ENCODE measurements around the gene NECAB2. TPM values are rescaled to one million over a fixed set of nuclear protein-coding genes. Genes with fewer than 3 reads are reported as not detected.

Gene NECAB2
- polyA plus RNA-seq, 1 donor (not counting 4 experiments of a cell fraction or from before 2014, with no cell fraction given) = not detected

DNA sequence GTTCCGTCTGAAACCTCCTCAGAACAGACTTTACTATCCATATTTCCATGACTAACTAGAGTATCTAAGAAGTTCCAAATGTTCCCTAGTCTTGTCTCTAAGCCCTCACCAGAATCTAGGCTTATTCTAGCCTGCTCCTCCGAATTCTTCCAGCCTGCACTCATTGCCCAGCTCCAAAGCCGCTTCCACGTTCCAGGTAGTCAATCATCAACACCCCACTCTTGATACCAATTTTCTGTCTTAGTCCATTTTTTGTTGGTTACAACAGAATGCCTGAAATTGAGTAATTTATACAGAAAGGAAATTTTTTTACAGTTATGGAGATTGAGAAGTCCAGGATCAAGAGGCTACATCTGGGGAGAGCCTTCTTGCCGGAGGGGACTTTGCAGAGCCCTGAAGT lies 53.4 kb downstream of the NECAB2 start:
- Histone ChIP-seq H3K9me3 (ENCODE audit: control insufficient read depth, low read depth, low read length) (peaks cover 2% of the 10 kb centered on the region), H3K9ac (ENCODE audit: control insufficient read depth, extremely low read depth, insufficient read depth, low read length) (no peak overlapping the region), H3K4me2 (ENCODE audit: control insufficient read depth, extremely low read depth, insufficient read depth, low read depth, low read length) (no peak overlapping the region), H3K79me2 (ENCODE audit: control insufficient read depth, insufficient read depth, low read length) (no peaks in the 10 kb centered on the region), H4K20me1 (ENCODE audit: control insufficient read depth, extremely low read depth, insufficient read depth, low read length) (no peaks in the 10 kb centered on the region), H3K27ac (ENCODE audit: control insufficient read depth, insufficient read depth, low read length) (no peak overlapping the region), H3K4me1 (ENCODE audit: control insufficient read depth, extremely low read depth, insufficient read depth, low read length) (peaks cover 9% of the 10 kb centered on the region), H3K9me1 (ENCODE audit: control insufficient read depth, extremely low read depth, insufficient read depth, low read length) (no peaks in the 10 kb centered on the region), H3K4me3 (ENCODE audit: control insufficient read depth in 2 of 3, extremely low read depth in 1 of 3, insufficient read depth in 2 of 3, low read depth in 1 of 3, low read length in 3 of 3) (no peak overlapping the region), H2AFZ (ENCODE audit: control insufficient read depth, low read length) (no peak overlapping the region), H3K36me3 (ENCODE audit: control insufficient read depth in 2 of 2, extremely low read depth in 1 of 2, insufficient read depth in 2 of 2, low read length in 2 of 2) (no peaks in the 10 kb centered on the region), H3K27me3 (ENCODE audit: control insufficient read depth, extremely low read depth, insufficient read depth, low read length) (no peaks in the 10 kb centered on the region)
- TF ChIP-seq EZH2 (IDR thresholded peaks at IDR 0.05; ENCODE audit: low read length) = no peak
- dilution Hi-C loops (cut with MboI; ENCODE audit: extremely low pct_ligation_motif_present, low sequenced_read_pairs) = no loop called here
- DNase-seq (ENCODE audit: low read depth, low spot score) (no peak), FAIRE-seq (no peak)

DNA sequence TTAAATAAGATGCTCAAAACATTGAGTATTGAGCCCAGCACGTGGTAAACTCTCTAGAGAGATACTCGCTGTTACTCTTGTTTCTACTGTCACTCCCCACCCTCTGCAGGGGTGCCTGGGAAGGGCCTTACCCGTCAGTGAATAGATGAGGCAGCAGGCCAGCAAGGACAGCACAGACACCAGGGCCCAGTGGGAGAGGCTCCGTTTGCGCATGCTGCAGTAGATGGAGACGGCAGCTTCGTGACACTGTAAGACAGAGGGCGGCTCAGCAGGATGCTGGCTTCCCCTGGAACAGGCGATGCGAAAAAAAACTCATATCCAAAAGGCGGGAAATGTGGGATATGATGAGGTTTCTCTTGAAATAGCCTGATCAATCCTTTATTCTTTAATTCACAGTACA lies 54.6 kb downstream of the NECAB2 start:
- no peak for DNase-seq (ENCODE audit: low read depth, low spot score)
- Histone ChIP-seq H3K4me3 (ENCODE audit: control insufficient read depth in 2 of 3, extremely low read depth in 1 of 3, insufficient read depth in 2 of 3, low read depth in 1 of 3, low read length in 3 of 3) (no peak overlapping the region), H3K4me1 (ENCODE audit: control insufficient read depth, extremely low read depth, insufficient read depth, low read length) (peaks cover 9% of the 10 kb centered on the region), H3K9me3 (ENCODE audit: control insufficient read depth, low read depth, low read length) (peaks cover 2% of the 10 kb centered on the region), H3K9me1 (ENCODE audit: control insufficient read depth, extremely low read depth, insufficient read depth, low read length) (no peaks in the 10 kb centered on the region), H3K36me3 (ENCODE audit: control insufficient read depth in 2 of 2, extremely low read depth in 1 of 2, insufficient read depth in 2 of 2, low read length in 2 of 2) (no peaks in the 10 kb centered on the region), H3K4me2 (ENCODE audit: control insufficient read depth, extremely low read depth, insufficient read depth, low read depth, low read length) (no peak overlapping the region), H3K27me3 (ENCODE audit: control insufficient read depth, extremely low read depth, insufficient read depth, low read length) (no peaks in the 10 kb centered on the region), H3K27ac (ENCODE audit: control insufficient read depth, insufficient read depth, low read length) (no peak overlapping the region), H4K20me1 (ENCODE audit: control insufficient read depth, extremely low read depth, insufficient read depth, low read length) (no peaks in the 10 kb centered on the region), H3K9ac (ENCODE audit: control insufficient read depth, extremely low read depth, insufficient read depth, low read length) (no peak overlapping the region), H2AFZ (ENCODE audit: control insufficient read depth, low read length) (no peak overlapping the region), H3K79me2 (ENCODE audit: control insufficient read depth, insufficient read depth, low read length) (no peaks in the 10 kb centered on the region)
- dilution Hi-C loops (cut with MboI; ENCODE audit: extremely low pct_ligation_motif_present, low sequenced_read_pairs) = no loop called here
- FAIRE-seq = no peak
- TF ChIP-seq EZH2 (IDR thresholded peaks at IDR 0.05; ENCODE audit: low read length) = no peak
- TF ChIP-seq, protein P1, sequence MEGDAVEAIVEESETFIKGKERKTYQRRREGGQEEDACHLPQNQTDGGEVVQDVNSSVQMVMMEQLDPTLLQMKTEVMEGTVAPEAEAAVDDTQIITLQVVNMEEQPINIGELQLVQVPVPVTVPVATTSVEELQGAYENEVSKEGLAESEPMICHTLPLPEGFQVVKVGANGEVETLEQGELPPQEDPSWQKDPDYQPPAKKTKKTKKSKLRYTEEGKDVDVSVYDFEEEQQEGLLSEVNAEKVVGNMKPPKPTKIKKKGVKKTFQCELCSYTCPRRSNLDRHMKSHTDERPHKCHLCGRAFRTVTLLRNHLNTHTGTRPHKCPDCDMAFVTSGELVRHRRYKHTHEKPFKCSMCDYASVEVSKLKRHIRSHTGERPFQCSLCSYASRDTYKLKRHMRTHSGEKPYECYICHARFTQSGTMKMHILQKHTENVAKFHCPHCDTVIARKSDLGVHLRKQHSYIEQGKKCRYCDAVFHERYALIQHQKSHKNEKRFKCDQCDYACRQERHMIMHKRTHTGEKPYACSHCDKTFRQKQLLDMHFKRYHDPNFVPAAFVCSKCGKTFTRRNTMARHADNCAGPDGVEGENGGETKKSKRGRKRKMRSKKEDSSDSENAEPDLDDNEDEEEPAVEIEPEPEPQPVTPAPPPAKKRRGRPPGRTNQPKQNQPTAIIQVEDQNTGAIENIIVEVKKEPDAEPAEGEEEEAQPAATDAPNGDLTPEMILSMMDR (optimal IDR thresholded peaks at IDR 0.05 in 1 of 3, IDR thresholded peaks at IDR 0.05 in 1 of 3, conservative IDR thresholded peaks at IDR 0.05 in 1 of 3; ENCODE audit: extremely low read depth in 1 of 3, insufficient read depth in 2 of 3, low read length in 3 of 3) = no peak

DNA sequence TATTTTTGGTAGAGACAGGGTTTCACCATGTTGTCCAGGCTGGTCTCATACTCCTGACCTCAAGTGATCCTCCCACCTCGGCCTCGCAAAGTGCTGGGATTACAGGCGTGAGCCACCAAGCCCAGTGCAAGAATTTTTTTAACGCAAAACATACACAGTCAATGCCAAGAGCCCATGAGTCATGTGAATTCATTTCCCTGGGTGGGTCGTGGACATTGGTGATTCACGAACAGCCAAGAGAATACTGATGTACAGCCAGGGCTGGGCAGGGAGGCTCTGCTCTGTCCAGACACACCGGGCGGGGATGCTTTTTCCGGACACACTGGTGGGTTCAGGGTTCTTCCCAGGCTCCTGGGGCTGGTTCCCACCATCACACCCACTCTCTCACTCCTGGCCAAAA lies 56.8 kb downstream of the NECAB2 start:
- Histone ChIP-seq H3K9ac (ENCODE audit: control insufficient read depth, extremely low read depth, insufficient read depth, low read length) (no peak overlapping the region), H3K79me2 (ENCODE audit: control insufficient read depth, insufficient read depth, low read length) (no peaks in the 10 kb centered on the region), H3K9me3 (ENCODE audit: control insufficient read depth, low read depth, low read length) (peaks cover 2% of the 10 kb centered on the region), H3K36me3 (ENCODE audit: control insufficient read depth in 2 of 2, extremely low read depth in 1 of 2, insufficient read depth in 2 of 2, low read length in 2 of 2) (no peaks in the 10 kb centered on the region), H3K4me3 (ENCODE audit: control insufficient read depth in 2 of 3, extremely low read depth in 1 of 3, insufficient read depth in 2 of 3, low read depth in 1 of 3, low read length in 3 of 3) (no peak overlapping the region), H3K9me1 (ENCODE audit: control insufficient read depth, extremely low read depth, insufficient read depth, low read length) (no peaks in the 10 kb centered on the region), H3K27ac (ENCODE audit: control insufficient read depth, insufficient read depth, low read length) (no peak overlapping the region), H3K27me3 (ENCODE audit: control insufficient read depth, extremely low read depth, insufficient read depth, low read length) (peaks cover 4% of the 10 kb centered on the region), H2AFZ (ENCODE audit: control insufficient read depth, low read length) (no peak overlapping the region), H3K4me1 (ENCODE audit: control insufficient read depth, extremely low read depth, insufficient read depth, low read length) (peaks cover 9% of the 10 kb centered on the region), H3K4me2 (ENCODE audit: control insufficient read depth, extremely low read depth, insufficient read depth, low read depth, low read length) (peak overlapping the region; percentile 19), H4K20me1 (ENCODE audit: control insufficient read depth, extremely low read depth, insufficient read depth, low read length) (no peaks in the 10 kb centered on the region)
- TF ChIP-seq EZH2 (IDR thresholded peaks at IDR 0.05; ENCODE audit: low read length) = no peak
- TF ChIP-seq, protein P1 (optimal IDR thresholded peaks at IDR 0.05 in 1 of 3, IDR thresholded peaks at IDR 0.05 in 1 of 3, conservative IDR thresholded peaks at IDR 0.05 in 1 of 3; ENCODE audit: extremely low read depth in 1 of 3, insufficient read depth in 2 of 3, low read length in 3 of 3) = no peak
- DNase-seq (ENCODE audit: low read depth, low spot score) (no peak), FAIRE-seq (peak; percentile 65)
- dilution Hi-C loops (cut with MboI; ENCODE audit: extremely low pct_ligation_motif_present, low sequenced_read_pairs) = no loop called here

Data from keratinocyte (primary cell).